Measurements from ENCODE around the gene DUSP11.

DNA sequence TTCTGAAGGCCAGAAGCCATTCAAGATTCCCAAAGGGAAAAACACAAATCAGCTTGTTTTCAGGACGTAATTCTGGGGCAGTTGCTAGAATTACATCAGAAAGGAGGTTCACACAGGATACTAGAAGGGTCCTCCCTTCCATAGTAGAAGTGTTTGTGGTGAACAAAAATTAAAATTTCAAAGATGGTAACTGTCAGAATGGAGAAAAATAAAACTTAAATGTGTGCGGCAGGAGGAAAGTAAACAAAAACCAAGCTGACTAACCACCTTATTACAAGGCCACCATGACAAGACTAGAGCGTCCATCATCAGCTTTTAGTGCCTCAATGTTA is 33.1 kb downstream of the DUSP11 start:
- TF ChIP-seq, protein P1, sequence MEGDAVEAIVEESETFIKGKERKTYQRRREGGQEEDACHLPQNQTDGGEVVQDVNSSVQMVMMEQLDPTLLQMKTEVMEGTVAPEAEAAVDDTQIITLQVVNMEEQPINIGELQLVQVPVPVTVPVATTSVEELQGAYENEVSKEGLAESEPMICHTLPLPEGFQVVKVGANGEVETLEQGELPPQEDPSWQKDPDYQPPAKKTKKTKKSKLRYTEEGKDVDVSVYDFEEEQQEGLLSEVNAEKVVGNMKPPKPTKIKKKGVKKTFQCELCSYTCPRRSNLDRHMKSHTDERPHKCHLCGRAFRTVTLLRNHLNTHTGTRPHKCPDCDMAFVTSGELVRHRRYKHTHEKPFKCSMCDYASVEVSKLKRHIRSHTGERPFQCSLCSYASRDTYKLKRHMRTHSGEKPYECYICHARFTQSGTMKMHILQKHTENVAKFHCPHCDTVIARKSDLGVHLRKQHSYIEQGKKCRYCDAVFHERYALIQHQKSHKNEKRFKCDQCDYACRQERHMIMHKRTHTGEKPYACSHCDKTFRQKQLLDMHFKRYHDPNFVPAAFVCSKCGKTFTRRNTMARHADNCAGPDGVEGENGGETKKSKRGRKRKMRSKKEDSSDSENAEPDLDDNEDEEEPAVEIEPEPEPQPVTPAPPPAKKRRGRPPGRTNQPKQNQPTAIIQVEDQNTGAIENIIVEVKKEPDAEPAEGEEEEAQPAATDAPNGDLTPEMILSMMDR (conservative IDR thresholded peaks at IDR 0.05; ENCODE audit: low read length) = no peak
- no peak for TF ChIP-seq EZH2phosphoT487 (IDR thresholded peaks at IDR 0.05; ENCODE audit: borderline replicate concordance, low read depth, low read length)

Data from OCI-LY7 (cell line).